ENCODE measurements around the gene UBFD1.
"Not testable (repeated sequence)": the region's sequence is repeated elsewhere in the genome, so short reads cannot be mapped to it uniquely, and the experiment has no call there.

Gene UBFD1

GRCh38 chr16:23556881-23557778 is at the start of gene UBFD1, which contains the start of gene EARS2:
Gene UBFD1 (plus strand): TSS chr16:23557727. CDS start chr16:23557743, 16 bp downstream.
Gene EARS2 (minus strand): TSS chr16:23557350. CDS start chr16:23557343, 7 bp downstream.
- TF ChIP-seq CTCF (IDR thresholded peaks at IDR 0.05; ENCODE audit: insufficient read depth, low read length, poor library complexity, severe bottlenecking): peak; percentile 98
- H3K4me3 ChIP-seq (replicated peaks; ENCODE audit: low read depth, low read length): peak within 1 kb of the TSS; percentile 75
- peak; percentile 100 for DNase-seq (ENCODE audit: extremely low read depth, insufficient read length)
- peaks cover 14% of the 10 kb centered on the region for H3K36me3 ChIP-seq (ENCODE audit: control insufficient read depth, insufficient read depth, low read length)
- no peaks in the 10 kb centered on the region for H3K27me3 ChIP-seq (replicated peaks; ENCODE audit: control insufficient read depth, insufficient read depth, low read length)

- H3K36me3 ChIP-seq (ENCODE audit: control insufficient read depth, insufficient read depth, low read length): no peaks in the 10 kb centered on the region
- DNase-seq (ENCODE audit: extremely low read depth, insufficient read length): no peak
- TF ChIP-seq CTCF (IDR thresholded peaks at IDR 0.05; ENCODE audit: insufficient read depth, low read length, poor library complexity, severe bottlenecking): no peak
- H3K4me3 ChIP-seq (replicated peaks; ENCODE audit: low read depth, low read length): peak overlapping the region; percentile 75
- H3K27me3 ChIP-seq (replicated peaks; ENCODE audit: control insufficient read depth, insufficient read depth, low read length): no peaks in the 10 kb centered on the region
These were observed 48.7 kb upstream of the UBFD1 start for GRCh38 chr16:23508589-23509440.

GRCh38 chr16:23509441-23509754 is 48.1 kb upstream of the UBFD1 start:
- no peaks in the 10 kb centered on the region for H3K36me3 ChIP-seq (ENCODE audit: control insufficient read depth, insufficient read depth, low read length)
- peak overlapping the region; percentile 75 for H3K4me3 ChIP-seq (replicated peaks; ENCODE audit: low read depth, low read length)
- TF ChIP-seq CTCF (IDR thresholded peaks at IDR 0.05; ENCODE audit: insufficient read depth, low read length, poor library complexity, severe bottlenecking): no peak
- H3K27me3 ChIP-seq (replicated peaks; ENCODE audit: control insufficient read depth, insufficient read depth, low read length): no peaks in the 10 kb centered on the region
- no peak for DNase-seq (ENCODE audit: extremely low read depth, insufficient read length)

GRCh38 chr16:23509782-23510163 is 47.8 kb upstream of the UBFD1 start:
- H3K4me3 ChIP-seq (replicated peaks; ENCODE audit: low read depth, low read length): peak overlapping the region; percentile 75
- H3K36me3 ChIP-seq (ENCODE audit: control insufficient read depth, insufficient read depth, low read length): no peaks in the 10 kb centered on the region
- TF ChIP-seq CTCF (IDR thresholded peaks at IDR 0.05; ENCODE audit: insufficient read depth, low read length, poor library complexity, severe bottlenecking): no peak
- no peaks in the 10 kb centered on the region for H3K27me3 ChIP-seq (replicated peaks; ENCODE audit: control insufficient read depth, insufficient read depth, low read length)
- DNase-seq (ENCODE audit: extremely low read depth, insufficient read length): peak; percentile 41

GRCh38 chr16:23510164-23510914 is 47.2 kb upstream of the UBFD1 start, which contains the start of gene GGA2:
Gene GGA2 (minus strand): TSS chr16:23510494. CDS start chr16:23510411, 83 bp downstream.
- no peaks in the 10 kb centered on the region for H3K36me3 ChIP-seq (ENCODE audit: control insufficient read depth, insufficient read depth, low read length)
- H3K4me3 ChIP-seq (replicated peaks; ENCODE audit: low read depth, low read length): peak within 1 kb of the TSS; percentile 75
- no peak for TF ChIP-seq CTCF (IDR thresholded peaks at IDR 0.05; ENCODE audit: insufficient read depth, low read length, poor library complexity, severe bottlenecking)
- H3K27me3 ChIP-seq (replicated peaks; ENCODE audit: control insufficient read depth, insufficient read depth, low read length): no peaks in the 10 kb centered on the region
- peak; percentile 95 for DNase-seq (ENCODE audit: extremely low read depth, insufficient read length)

GRCh38 chr16:23510915-23511270 is 46.6 kb upstream of the UBFD1 start:
- H3K4me3 ChIP-seq (replicated peaks; ENCODE audit: low read depth, low read length): peak overlapping the region; percentile 75
- not testable (repeated sequence) for H3K36me3 ChIP-seq (ENCODE audit: control insufficient read depth, insufficient read depth, low read length); DNase-seq (ENCODE audit: extremely low read depth, insufficient read length); H3K27me3 ChIP-seq (replicated peaks; ENCODE audit: control insufficient read depth, insufficient read depth, low read length)
